Activated CD8-positive, alpha-beta memory T cell treated with anti-CD3 and anti-CD28 coated beads for 36 hours (primary cell): ENCODE results near the gene CIZ1. TPM values are rescaled to one million over a fixed set of nuclear protein-coding genes. Genes with fewer than 3 reads are reported as not detected.

Source experiments
- CTCF ChIA-PET: fragments of 350-600 bp; sonication (Branson Sonifier 250); formaldehyde crosslinking; loops from one replicate; lab custom pipeline; 2021; ENCODE audit warnings: antibody characterized with exemption; lab: Charles Lee
- POLR2A ChIA-PET: fragments of 350-600 bp; sonication (Branson Sonifier 250); formaldehyde crosslinking; loops from one replicate; lab custom pipeline; 2021; ENCODE audit warnings: antibody characterized with exemption; lab: Charles Lee
- total RNA-seq, 2 experiments: library from RNA; stranded (reverse); gene quantifications; one replicate each; pipeline ENCODE4 v1.2.3, GENCODE V29; 2021

The CIZ1 gene
- total RNA-seq, 2 experiments from 2014 or later = 115 to 119 TPM

DNA sequence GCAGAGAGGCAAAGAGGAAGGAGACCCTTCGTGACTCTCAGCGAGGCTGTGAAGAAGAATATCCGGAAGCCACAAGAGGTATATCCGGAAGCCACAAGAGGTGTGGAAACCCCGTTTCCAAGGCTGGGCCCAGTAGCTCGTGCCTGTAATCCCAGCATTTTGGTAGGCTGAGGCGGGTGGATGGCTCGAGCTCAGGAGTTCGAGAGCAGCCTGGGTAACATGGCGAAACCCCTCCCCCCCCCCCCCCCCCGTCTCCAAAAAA is 31.9 kb downstream of the CIZ1 start:
- POLR2A ChIA-PET = interaction anchor here (0.6 kb wide), 2 partner anchors 365 to 915 kb away, joined by 3 to 9 read pairs; no protein-coding TSS in a partner anchor
- CTCF ChIA-PET = interaction anchor here (0.6 to 1.6 kb wide), 6 partner anchors 9 to 175 kb away, joined by 3 to 4 read pairs (median 3); partner anchors contain the start of gene CIZ1

DNA sequence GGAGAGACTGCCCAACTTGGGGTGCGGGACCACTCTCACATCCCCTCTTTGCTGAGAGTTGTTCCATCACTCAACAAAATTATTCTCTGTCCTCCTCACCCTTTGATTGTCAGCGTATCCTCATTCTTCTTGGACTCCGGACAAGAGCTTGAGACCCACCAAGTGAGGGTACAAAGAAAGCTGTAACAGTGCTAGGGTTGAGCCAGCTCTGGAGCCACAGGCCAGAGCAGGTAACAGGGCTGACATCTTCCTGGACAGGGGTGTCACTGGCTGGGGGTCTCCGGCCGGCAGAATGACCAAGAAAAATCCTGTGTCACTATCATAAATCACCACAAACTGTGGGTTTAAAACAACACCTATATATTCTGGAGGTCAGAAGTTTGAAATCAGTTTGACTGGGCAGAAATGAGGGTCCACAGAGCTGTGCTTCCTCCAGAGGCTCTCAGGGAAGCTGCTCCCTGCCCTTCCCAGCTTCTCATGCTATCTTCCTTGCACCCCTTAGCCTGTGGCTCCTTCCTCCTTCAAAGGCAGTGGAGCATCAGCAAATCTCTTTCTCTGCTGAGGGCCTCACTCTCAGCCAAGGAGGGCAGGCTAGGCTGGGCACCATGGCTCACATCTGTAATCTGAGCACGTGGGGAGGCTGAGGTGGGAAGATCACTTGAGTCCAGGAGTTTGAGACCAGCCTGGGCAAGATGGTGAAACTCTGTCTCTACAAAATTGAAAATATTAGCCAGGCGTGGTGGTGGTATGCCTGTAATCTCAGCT is 35.5 kb downstream of the CIZ1 start:
- CTCF ChIA-PET = interaction anchor here (1.0 to 2.2 kb wide), 2 partner anchors 10 to 38 kb away, joined by 3 to 5 read pairs; no protein-coding TSS in a partner anchor
- POLR2A ChIA-PET = no interaction called here

DNA sequence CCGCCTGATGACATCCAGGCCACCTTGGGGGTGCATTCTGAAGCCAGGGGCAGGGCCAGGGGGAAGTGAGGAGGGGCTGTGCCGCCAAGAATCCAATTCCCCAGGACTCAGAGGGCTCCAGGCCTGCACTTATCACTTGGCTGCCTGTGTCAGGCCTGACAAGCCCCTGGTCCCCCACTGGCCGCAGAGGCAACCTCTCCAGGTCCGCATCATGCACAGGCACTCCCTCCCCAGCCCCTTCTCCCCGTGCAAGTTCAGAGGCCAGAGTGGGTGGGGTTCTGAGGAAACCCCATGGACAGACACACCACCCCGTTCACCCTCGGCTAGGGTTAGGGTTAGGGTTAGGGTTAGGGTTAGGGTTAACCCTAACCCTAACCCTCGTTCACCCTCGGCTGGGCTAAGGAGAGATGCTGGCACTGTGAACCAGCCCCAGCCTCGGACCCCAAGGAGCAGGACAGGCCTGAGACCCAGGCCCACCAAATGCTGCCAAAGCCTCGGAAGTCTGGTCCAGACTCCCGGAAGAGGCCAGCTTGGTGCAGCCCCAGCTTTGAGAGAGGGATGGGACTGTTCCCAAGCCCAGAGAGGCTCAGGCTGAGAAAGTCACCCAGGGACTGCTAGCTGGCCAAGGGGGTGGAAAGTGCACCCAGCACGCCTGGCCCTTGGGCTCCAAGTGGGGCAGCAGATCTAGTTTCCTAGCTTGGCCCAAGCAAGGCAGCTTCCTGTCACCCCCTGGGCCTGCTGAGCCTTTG is 37.3 kb downstream of the CIZ1 start:
- ChIA-PET POLR2A (no interaction called here), CTCF (no interaction called here)

DNA sequence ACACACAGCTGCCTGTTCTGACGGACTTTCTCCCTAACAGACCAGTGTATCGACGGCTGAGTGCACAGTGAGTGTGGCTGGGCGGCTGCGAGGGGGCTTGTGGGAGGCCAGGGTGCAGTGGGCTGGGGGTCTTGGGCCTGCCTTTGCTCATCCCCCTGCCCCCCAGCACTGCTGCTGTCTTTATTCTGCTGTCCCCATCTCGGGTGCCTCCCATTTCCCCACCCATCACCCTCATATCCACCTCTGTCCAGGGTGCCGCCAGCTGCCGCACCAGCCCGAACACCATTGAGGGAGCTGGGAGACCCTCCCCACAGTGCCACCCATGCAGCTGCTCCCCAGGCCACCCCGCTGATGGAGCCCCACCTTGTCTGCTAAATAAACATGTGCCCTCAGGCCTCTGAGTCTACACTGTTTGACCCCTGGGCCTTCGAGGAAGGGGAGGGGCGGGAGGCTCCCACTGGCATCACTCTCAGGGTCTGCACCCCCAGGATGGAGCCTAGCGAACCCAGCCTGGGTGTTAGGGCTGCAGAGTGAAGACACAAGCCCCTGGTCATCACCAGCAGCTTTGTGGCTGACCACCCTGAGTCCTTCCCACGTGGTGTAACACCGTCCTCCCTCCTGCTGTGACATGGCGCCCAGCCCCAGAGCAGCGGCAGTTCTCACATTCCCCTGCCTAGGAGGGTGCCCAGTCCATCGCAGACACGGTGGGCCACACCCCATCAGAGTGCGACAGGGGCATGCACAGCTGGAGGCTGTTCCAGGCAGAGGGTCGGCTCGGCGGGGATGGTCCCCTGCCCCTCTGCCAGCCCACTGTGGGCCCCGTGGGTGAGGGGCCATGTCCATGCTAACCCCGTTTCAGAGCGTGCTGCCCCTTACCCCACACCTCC is 38.1 kb downstream of the CIZ1 start:
- CTCF ChIA-PET = no interaction called here
- POLR2A ChIA-PET = no interaction called here

DNA sequence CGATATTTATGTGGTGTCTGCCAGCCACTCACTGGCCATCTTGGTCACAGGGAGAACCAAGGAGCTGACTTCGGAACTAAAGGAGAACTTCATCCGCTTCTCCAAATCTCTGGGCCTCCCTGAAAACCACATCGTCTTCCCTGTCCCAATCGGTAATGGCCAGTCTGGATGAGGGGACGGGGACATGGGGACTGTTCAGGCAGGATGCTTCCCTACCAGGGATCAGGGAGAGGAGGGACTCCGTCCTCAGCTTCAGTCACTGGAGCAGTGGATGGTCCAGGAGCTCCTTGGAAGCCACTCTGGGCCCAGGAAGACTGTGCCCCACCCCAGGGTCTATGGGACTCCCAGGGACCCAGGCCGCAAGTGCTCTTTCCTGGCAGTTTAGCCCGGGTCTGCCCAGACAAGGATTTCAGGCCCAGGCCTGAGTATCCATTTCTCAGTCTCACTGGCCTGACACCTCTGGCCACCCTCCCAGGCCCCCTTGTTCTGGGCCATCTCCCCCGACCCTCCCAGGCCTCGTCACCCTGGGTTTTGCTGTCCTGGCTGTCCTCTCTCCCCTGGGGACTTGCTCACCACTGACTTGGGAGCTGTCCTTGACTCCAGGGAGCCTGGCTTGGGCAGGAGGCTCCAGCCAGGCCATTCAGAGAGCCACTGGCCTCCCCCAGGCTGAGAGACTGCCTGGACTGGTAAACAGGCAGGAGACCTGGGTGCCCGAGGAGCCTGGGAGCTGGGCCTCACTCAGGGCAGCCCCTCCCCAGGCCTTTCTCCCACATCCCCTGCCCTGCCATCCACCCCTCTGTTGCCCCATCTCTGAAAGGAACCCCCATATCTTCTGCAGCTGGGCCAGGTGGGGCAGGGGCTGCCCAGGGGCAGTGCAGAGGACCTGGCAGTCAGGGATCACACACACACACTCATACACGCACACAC is 39.0 kb downstream of the CIZ1 start:
- ChIA-PET POLR2A (no interaction called here), CTCF (no interaction called here)

DNA sequence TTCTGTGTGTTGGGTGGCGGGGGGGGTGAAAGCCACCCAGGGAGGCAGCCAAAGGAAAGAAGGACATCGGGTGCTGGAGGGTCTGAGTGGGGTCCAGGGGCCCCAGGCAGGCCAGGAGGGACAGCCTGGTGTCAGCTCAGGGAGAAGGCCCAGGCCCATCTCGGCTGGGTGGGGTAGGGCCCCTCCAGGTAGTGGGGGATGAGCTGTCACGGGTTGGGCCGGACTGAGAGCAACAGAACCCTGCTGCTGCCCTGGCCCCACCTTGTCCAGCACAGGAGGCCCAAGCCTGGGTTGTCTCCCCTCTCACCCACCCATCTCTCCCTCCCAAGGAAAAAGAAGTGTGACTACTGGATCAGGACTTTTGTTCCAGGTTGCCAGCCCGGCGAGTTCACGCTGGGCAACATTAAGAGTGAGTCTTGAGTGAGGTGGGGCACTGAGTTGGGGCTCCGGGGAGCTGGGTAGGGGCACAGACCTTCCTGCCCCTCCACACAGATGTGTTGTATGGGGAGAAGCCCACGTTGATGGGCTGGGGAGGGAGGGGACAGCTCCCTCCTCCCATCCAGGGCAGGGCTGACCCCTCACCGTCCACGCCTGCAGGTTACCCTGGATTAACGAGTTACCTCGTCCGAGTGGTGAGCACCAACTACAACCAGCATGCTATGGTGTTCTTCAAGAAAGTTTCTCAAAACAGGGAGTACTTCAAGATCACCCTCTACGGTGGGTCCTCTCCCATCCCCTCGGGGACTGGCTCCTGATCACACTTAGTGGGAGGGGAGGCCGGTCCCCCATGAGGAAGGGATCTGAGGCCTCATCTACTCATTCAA is 39.9 kb downstream of the CIZ1 start:
- ChIA-PET CTCF (no interaction called here), POLR2A (no interaction called here)

DNA sequence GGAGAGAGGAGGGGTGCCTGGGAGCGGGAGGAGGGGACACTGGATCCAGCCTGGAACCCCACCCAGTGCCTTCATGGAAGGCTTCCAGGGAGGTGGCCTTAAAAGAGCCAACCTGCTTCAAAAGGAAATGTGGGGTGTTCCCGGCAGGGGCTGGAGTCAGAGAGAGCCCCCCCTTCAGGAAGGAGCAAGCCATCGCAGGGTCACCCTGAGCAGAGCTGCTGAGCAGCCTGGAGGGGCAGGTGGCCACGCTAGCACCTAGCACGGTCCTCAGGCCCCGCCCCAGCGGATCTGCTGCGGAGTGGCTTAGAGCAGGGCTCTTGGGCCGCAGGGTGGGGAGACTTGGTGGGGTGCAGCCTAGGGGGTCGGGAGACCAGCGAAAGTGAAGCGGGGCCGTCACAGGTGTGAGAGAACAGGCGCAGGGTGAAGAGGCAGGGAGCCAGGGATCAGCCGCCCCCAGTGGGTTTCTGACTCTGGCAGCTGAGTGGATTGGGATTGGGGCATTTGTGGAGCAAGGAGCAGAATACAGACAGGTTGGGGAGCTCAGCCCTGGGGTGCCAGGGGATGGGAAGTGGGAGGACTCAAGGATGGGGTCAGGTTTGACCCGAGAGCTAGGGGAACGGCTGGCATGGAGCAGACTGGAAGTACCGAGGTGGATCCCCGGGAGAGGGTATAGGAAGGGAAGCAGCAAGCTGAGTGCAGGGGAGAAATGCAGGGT is 40.6 kb downstream of the CIZ1 start:
- POLR2A ChIA-PET = no interaction called here
- CTCF ChIA-PET = interaction anchor here (0.7 kb wide), 1 partner anchor 9 kb away, joined by 3 read pairs; the partner anchor contains the start of gene BBLN

DNA sequence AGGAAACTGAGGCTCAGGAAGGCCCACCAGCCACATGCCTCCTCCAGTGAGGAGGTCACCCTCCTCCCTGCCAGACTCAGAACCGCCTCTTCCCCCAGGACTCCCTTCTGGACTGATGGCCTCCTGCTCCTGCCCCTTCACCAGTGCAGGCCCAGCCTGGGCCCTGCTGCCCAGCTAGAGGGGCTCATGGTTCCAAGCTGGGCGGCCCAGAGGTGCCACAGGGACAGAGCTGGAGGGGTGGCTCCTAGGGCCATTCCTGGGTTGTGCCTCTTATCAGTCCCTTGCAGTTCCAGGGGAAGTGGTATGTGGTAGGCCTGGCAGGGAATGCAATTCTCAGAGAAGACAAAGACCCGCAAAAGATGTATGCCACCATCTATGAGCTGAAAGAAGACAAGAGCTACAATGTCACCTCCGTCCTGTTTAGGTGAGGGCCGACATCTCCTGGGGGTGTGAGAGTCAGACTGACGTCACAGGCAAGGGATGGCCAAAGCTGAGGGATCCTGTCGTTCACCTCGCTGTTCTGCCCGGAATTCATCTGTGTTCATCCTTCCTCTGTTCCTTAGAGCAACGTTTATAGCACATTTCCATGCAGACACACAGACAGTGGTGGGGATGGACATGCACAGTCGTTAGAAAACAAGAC is 41.3 kb downstream of the CIZ1 start:
- POLR2A ChIA-PET = no interaction called here
- CTCF ChIA-PET = no interaction called here

DNA sequence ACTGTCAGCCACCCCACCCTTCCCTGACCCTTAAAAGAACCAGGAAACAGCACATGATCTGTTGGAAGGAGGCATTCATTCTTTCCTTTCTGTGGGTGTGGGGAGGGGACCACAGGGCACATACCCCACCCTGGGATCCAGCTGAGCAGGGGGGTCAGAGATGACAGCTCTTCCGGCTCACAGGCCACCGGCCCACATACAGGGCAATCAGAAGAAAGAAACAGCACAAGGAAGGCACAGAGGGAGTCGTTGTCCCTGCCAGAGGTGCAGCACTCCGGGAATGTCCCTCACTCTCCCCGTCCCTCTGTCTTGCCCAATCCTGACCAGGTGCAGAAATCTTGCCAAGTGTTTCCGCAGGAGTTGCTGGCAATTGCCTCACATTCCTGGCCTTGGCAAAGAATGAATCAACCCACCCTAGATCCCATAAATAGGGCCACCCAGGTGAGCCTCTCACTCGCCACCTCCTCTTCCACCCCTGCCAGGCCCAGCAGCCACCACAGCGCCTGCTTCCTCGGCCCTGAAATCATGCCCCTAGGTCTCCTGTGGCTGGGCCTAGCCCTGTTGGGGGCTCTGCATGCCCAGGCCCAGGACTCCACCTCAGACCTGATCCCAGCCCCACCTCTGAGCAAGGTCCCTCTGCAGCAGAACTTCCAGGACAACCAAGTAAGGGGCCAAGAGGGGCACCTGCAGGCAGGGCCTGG is 42.2 kb downstream of the CIZ1 start, which contains the start of gene LCN2:
LCN2 (plus strand) TSS at position 453 of the 701 bp plus-strand sequence; CDS start at position 526, 73 bp downstream.
- CTCF ChIA-PET = no interaction called here
- POLR2A ChIA-PET = no interaction called here

DNA sequence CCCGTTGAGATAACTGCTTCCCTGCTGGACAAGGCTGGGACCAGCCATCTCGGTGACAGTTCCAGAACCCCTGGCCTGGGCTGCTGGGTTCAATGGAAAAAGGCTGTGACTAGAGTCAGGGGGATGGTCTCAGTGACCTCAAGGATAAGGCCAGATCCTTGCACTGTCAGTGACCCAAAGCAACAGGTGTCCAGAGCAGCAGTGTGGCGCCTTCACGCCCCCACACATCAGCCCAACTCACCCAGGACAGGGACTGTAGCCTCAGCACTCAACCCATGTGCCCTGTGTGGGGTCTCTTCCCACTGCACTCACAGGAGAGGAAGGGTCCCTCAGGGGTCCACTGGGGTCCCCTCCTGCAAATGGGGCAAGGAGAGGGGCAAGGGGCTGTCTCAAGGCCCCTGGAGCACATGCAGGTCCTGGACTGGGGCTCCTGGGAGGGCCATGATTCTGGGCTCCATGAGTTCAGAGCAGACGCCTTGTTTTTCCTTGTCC is 42.8 kb downstream of the CIZ1 start:
- POLR2A ChIA-PET = no interaction called here
- CTCF ChIA-PET = no interaction called here

DNA sequence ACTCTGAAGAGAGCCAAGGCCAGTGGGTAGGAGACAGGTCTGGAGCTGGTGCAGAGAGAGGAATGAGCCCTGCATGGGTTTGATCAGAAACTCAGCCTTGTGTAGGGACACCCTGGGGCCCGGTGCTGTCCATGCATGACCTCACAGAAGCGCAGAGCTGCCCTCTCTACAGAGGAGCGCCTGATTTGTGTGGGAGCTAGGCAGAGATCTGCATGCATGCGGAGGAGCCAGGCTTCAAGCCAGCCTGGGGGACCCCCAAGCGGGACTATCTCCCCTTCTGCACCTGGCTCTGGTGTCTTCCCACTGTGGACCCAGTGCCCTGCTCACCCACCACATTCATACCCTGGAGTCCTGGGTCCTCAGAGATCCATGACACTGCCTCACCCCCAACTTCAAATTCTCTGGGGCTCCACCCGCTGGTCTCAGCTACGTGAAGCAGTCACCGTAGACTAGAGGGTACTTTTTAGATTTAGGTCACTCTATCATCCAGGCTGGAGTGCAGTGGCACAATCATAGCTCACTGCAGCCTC is 44.7 kb downstream of the CIZ1 start:
- CTCF ChIA-PET = no interaction called here
- POLR2A ChIA-PET = no interaction called here

DNA sequence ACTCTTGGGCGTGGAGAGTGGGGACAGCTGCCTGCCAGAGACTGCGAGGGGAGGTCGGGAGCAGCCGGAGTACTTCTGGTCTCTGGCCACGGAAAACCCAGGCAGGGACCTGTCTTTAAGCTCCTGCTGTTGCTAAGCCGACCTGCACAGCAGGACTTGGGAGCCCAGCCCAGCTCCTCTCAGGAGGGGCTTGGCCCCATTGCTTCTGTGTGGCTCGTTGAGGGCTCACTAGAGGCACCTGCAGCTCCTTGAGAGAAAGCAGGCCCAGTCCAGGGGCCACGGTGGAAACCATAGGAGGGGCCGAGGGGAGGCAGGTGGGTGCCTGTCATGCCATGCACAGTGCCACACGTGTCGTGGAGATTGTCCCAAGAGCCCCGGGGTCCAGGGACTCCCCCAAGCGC is 45.4 kb downstream of the CIZ1 start:
- CTCF ChIA-PET = interaction anchor here (0.8 kb wide), 1 partner anchor 10 kb away, joined by 3 read pairs; no protein-coding TSS in a partner anchor

DNA sequence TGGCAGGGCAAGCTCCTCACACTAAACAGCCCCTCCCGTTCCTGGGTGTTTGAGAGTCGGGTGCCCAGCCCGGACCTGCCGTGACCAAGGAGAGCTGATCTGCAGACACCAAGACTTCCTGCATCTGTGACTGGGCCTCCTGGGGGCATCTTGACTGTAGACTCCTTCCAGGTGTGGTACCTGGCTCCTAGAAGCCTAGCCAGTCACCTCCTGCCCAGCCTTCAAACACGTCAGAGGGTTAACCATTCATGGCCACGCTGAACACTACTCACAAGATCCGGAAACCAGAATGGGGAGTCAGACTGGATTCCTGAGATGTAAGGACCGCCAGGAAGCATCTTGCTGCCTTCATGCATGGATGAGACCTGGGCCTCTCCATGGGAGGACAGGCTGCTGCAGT is 45.8 kb downstream of the CIZ1 start:
- ChIA-PET POLR2A (no interaction called here), CTCF (interaction anchor here (0.8 kb wide), 1 partner anchor 11 kb away, joined by 3 read pairs; no protein-coding TSS in a partner anchor)

More for the DNA sequence above, 45.4 kb downstream of the CIZ1 start:
- POLR2A ChIA-PET = no interaction called here

DNA sequence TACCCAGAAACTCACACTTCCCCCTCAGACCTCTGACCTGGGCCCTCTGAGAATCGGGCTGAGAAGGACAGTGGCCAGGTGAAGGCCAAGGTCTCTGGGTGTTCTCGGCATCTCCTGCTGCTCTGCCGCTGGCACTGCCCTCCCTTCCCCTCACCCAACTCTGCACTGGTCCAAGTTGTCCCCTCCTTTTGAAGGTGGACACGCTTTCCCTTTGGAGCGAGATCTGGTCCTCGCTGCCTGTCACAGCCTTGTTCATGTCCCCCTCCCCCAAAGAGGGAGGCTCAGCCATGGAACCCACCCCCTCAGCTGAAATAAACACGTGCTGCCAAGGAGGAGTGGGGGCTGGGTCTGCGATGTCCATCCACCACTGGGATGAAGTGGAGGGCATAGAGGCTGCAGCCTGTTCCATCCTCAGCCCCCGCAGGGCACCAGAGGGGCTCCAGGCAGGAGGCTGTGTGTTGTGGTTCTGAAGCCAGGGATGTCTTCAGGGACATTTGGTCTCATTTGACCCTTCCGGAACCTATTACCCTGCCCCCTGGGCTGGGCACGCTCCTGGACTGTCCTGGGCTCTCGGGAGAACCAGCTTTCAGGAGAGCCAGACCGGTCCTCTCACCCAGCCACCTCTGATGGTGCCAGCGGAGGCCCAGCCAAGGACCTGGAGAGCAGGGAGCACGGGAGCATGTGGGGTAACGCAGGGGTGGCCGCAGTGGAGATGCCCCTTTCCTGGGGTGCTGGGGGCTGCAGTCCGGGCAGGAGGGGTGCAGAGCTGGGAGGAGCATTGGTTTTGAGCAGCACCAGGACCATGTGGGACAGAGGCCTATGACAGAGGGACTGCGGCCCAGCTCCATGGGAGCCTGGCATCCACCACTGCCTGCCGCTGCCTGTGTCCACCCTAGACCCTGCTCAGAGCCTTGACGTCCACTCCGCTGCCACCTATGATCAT is 46.9 kb downstream of the CIZ1 start:
- ChIA-PET CTCF (no interaction called here), POLR2A (no interaction called here)
